Activated T-cell treated with anti-CD3 and anti-CD28 coated beads, Interleukin-2, amount 50 U/mL, for 4 hours (primary cell): Measurements from ENCODE around the gene TAS2R40. TPM values are rescaled to one million over a fixed set of nuclear protein-coding genes. Genes with fewer than 3 reads are reported as not detected.

ENCODE experiments used
- total RNA-seq, 3 donors: library from RNA; stranded (reverse); gene quantifications; one replicate each; pipeline ENCODE4 v1.2.1, GENCODE V29; 2021

TAS2R40 gene
- total RNA-seq, 3 donors from 2014 or later: not detected

Other genes starting within 250 kb of the TAS2R40 start
- gene OR9A2, start 194.9 kb upstream of the TAS2R40 start, total RNA-seq: not detected
- gene OR6V1, start 169.7 kb upstream of the TAS2R40 start, total RNA-seq: not detected
- gene PIP, start 90.0 kb upstream of the TAS2R40 start, total RNA-seq: not detected
- gene TAS2R39, start 38.6 kb upstream of the TAS2R40 start, total RNA-seq: not detected
- gene GSTK1, start 41.4 kb downstream of the TAS2R40 start, total RNA-seq: 10 to 100 TPM; 90.4 to 97.2 (median 96.5) TPM
- gene TMEM139, start 62.9 kb downstream of the TAS2R40 start, total RNA-seq: under 1 TPM in 2 of 3 donors, not detected in 1; 0.19 to 0.32 TPM
- 10 to 100 TPM; 82.2 to 90.5 (median 88.6) TPM for gene CASP2, start 66.3 kb downstream of the TAS2R40 start, total RNA-seq
- not detected for gene CLCN1, start 94.1 kb downstream of the TAS2R40 start, total RNA-seq
- under 1 TPM; 0.28 to 0.50 (median 0.43) TPM for gene FAM131B, start 140.7 kb downstream of the TAS2R40 start, total RNA-seq
- 10 to 100 TPM; 89.0 to 94.2 (median 90.6) TPM for gene ZYX, start 159.3 kb downstream of the TAS2R40 start, total RNA-seq
- gene EPHA1, start 186.8 kb downstream of the TAS2R40 start, total RNA-seq: 1 to 10 TPM; 1.1 to 1.9 (median 1.5) TPM
- not detected for gene TAS2R60, start 221.4 kb downstream of the TAS2R40 start, total RNA-seq